ENCODE results near the gene CTSO. TPM values are rescaled to one million over a fixed set of nuclear protein-coding genes. Genes with fewer than 3 reads are reported as not detected.
"Not testable (repeated sequence)": the region's sequence is repeated elsewhere in the genome, so short reads cannot be mapped to it uniquely, and the experiment has no call there.

Gene CTSO
- total RNA-seq, 1 donor from 2014 or later: 3.8 TPM

GRCh38 chr4:155908187-155909139, 45.2 kb downstream of the CTSO start:
- intact Hi-C loops (cut with micrococcal nuclease): no loop called here

GRCh38 chr4:155907556-155907955, 46.1 kb downstream of the CTSO start:
- intact Hi-C loops (cut with micrococcal nuclease): no loop called here

- intact Hi-C loops (cut with micrococcal nuclease): no loop called here
These were observed 47.0 kb downstream of the CTSO start for GRCh38 chr4:155906554-155907247.

GRCh38 chr4:155904331-155904730, 49.3 kb downstream of the CTSO start:
- intact Hi-C loops (cut with micrococcal nuclease): loop anchor here (5.0 kb wide), 1 partner anchor 1728 kb away; no protein-coding TSS in a partner anchor

GRCh38 chr4:155903453-155903852, 50.2 kb downstream of the CTSO start, which contains the start of gene TDO2:
TDO2 (plus strand) TSS chr4:155903696; CDS start chr4:155903759, 63 bp downstream.
- intact Hi-C loops (cut with micrococcal nuclease): loop anchor here (5.0 kb wide), 1 partner anchor 1729 kb away; no protein-coding TSS in a partner anchor

- intact Hi-C loops (cut with micrococcal nuclease): loop anchor here (5.0 kb wide), 1 partner anchor 1731 kb away; no protein-coding TSS in a partner anchor
These were observed 52.7 kb downstream of the CTSO start for GRCh38 chr4:155901013-155901412.

GRCh38 chr4:155900381-155900780, 53.3 kb downstream of the CTSO start:
- intact Hi-C loops (cut with micrococcal nuclease): loop anchor here (5.0 kb wide), 1 partner anchor 1732 kb away; no protein-coding TSS in a partner anchor

- intact Hi-C loops (cut with micrococcal nuclease): loop anchor here (5.0 kb wide), 1 partner anchor 1732 kb away; no protein-coding TSS in a partner anchor
These were observed 53.8 kb downstream of the CTSO start for GRCh38 chr4:155899891-155900290.

GRCh38 chr4:155898371-155898770, 55.3 kb downstream of the CTSO start:
- intact Hi-C loops (cut with micrococcal nuclease): not testable (repeated sequence)

- intact Hi-C loops (cut with micrococcal nuclease): no loop called here
These were observed 62.6 kb downstream of the CTSO start for GRCh38 chr4:155891058-155891457.

- intact Hi-C loops (cut with micrococcal nuclease): no loop called here
These were observed 63.7 kb downstream of the CTSO start for GRCh38 chr4:155889946-155890345.

GRCh38 chr4:155889031-155889793, 64.5 kb downstream of the CTSO start:
- intact Hi-C loops (cut with micrococcal nuclease): no loop called here

- intact Hi-C loops (cut with micrococcal nuclease): no loop called here
These were observed 65.7 kb downstream of the CTSO start for GRCh38 chr4:155887847-155888570.

GRCh38 chr4:155887045-155887444, 66.6 kb downstream of the CTSO start:
- intact Hi-C loops (cut with micrococcal nuclease): no loop called here

- intact Hi-C loops (cut with micrococcal nuclease): no loop called here
These were observed 68.0 kb downstream of the CTSO start for GRCh38 chr4:155885666-155886065.

- intact Hi-C loops (cut with micrococcal nuclease): no loop called here
These were observed 69.8 kb downstream of the CTSO start for GRCh38 chr4:155883895-155884294.

GRCh38 chr4:155881555-155881954, 72.1 kb downstream of the CTSO start:
- intact Hi-C loops (cut with micrococcal nuclease): no loop called here

- intact Hi-C loops (cut with micrococcal nuclease): no loop called here
These were observed 73.9 kb downstream of the CTSO start for GRCh38 chr4:155879767-155880166.

- intact Hi-C loops (cut with micrococcal nuclease): no loop called here
These were observed 75.1 kb downstream of the CTSO start for GRCh38 chr4:155878611-155879010.

- intact Hi-C loops (cut with micrococcal nuclease): no loop called here
These were observed 75.7 kb downstream of the CTSO start for GRCh38 chr4:155877971-155878370.
